Activated B cell treated with CpG ODN at 0.5 μM for 24 hours (primary cell): Measurements from ENCODE around the gene C12orf42. TPM values are rescaled to one million over a fixed set of nuclear protein-coding genes. Genes with fewer than 3 reads are reported as not detected.

Experiments
- ATAC-seq: fragments of 200-7000 bp; cut with Tn5 transposase; one replicate; pipeline ENCODE4 v1.10.0; 2021; ENCODE audit warnings: low read depth, mild to moderate bottlenecking, moderate library complexity
- CTCF ChIA-PET: fragments of 350-600 bp; sonication (Branson Sonifier 250); formaldehyde crosslinking; loops from one replicate; lab custom pipeline; 2021; ENCODE audit warnings: antibody characterized with exemption; lab: Charles Lee
- POLR2A ChIA-PET: fragments of 350-600 bp; sonication (Branson Sonifier 250); formaldehyde crosslinking; loops from one replicate; lab custom pipeline; 2021; ENCODE audit warnings: antibody characterized with exemption; lab: Charles Lee
- DNase-seq: peaks from one replicate; pipeline ENCODE4 v3.0.0; 2022
- H3K27ac Mint-ChIP-seq: one replicate; pipeline ENCODE4 v1.8.0; 2020; ENCODE audit warnings: mixed read lengths
- H3K27me3 Mint-ChIP-seq: one replicate; pipeline ENCODE4 v1.8.0; 2021; ENCODE audit warnings: mixed read lengths
- H3K36me3 Mint-ChIP-seq: one replicate; pipeline ENCODE4 v1.8.0; 2021; ENCODE audit warnings: low read depth, mixed read lengths
- H3K4me1 Mint-ChIP-seq: one replicate; pipeline ENCODE4 v1.8.0; 2021; ENCODE audit warnings: mixed read lengths
- H3K4me3 Mint-ChIP-seq: one replicate; pipeline ENCODE4 v1.8.0; 2020; ENCODE audit warnings: mild to moderate bottlenecking, mixed read lengths
- H3K9me3 Mint-ChIP-seq: one replicate; pipeline ENCODE4 v1.8.0; 2020; ENCODE audit warnings: mixed read lengths
- intact Hi-C: fragments of 100-400 bp; cut with micrococcal nuclease; formaldehyde crosslinking; loops from one replicate; pipeline ENCODE4 v1.15.1; 2024
- total RNA-seq: library from RNA; stranded (reverse); gene quantifications from 2 replicates; pipeline ENCODE4 v1.2.3, GENCODE V29; 2022
- TF ChIP-seq, protein P1 (sequence below): fragments of 200-600 bp; IDR thresholded peaks from one replicate; pipeline ENCODE4 v1.8.0; 2022; ENCODE audit warnings: antibody characterized with exemption, mild to moderate bottlenecking

The C12orf42 gene
- total RNA-seq, 1 donor from 2014 or later = 21.0 TPM

DNA sequence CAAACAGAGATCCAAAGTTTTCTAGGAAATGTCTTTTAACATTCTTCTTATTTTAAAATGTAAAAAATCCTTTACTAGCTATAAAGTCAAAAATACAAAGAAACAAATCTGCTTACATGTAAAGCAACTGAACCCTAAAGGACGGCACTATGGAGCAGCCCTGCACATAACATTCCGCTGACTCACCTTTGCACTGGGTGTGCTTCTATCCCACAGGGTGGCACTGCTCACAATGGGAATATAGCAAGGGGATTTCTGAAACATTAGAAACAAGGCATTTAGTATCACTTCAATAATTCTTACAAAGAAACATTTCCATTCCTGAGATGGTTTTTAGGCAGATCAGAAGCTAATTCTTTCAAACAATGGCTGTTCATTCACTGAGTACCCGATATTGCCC, 94.3 kb downstream of the C12orf42 start:
- DNase-seq (no peak), ATAC-seq (no peak)
- TF ChIP-seq, protein P1, sequence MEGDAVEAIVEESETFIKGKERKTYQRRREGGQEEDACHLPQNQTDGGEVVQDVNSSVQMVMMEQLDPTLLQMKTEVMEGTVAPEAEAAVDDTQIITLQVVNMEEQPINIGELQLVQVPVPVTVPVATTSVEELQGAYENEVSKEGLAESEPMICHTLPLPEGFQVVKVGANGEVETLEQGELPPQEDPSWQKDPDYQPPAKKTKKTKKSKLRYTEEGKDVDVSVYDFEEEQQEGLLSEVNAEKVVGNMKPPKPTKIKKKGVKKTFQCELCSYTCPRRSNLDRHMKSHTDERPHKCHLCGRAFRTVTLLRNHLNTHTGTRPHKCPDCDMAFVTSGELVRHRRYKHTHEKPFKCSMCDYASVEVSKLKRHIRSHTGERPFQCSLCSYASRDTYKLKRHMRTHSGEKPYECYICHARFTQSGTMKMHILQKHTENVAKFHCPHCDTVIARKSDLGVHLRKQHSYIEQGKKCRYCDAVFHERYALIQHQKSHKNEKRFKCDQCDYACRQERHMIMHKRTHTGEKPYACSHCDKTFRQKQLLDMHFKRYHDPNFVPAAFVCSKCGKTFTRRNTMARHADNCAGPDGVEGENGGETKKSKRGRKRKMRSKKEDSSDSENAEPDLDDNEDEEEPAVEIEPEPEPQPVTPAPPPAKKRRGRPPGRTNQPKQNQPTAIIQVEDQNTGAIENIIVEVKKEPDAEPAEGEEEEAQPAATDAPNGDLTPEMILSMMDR = no peak
- Mint-ChIP-seq H3K27me3 (no peaks in the 10 kb centered on the region), H3K4me1 (peaks cover 15% of the 10 kb centered on the region), H3K36me3 (peaks cover 56% of the 10 kb centered on the region), H3K4me3 (no peak overlapping the region), H3K9me3 (peaks cover 2% of the 10 kb centered on the region), H3K27ac (no peak overlapping the region)
- POLR2A ChIA-PET = no interaction called here
- intact Hi-C loops = loop anchor here (1.0 kb wide), 1 partner anchor 103 kb away; no protein-coding TSS in a partner anchor
- CTCF ChIA-PET = interaction anchor here (0.9 to 1.7 kb wide), 8 partner anchors 76 to 148 kb away, joined by 3 to 4 read pairs (median 3); no protein-coding TSS in a partner anchor

- Mint-ChIP-seq H3K27ac (no peak overlapping the region), H3K9me3 (peaks cover 5% of the 10 kb centered on the region), H3K4me1 (peaks cover 15% of the 10 kb centered on the region), H3K4me3 (no peak overlapping the region), H3K27me3 (no peaks in the 10 kb centered on the region), H3K36me3 (peaks cover 53% of the 10 kb centered on the region)
- TF ChIP-seq, protein P1 = no peak
- CTCF ChIA-PET = interaction anchor here (1.7 kb wide), 2 partner anchors 103 to 149 kb away, joined by 4 to 6 read pairs; no protein-coding TSS in a partner anchor
- ATAC-seq (peak; percentile 64), DNase-seq (no peak)
- POLR2A ChIA-PET = no interaction called here
- intact Hi-C loops = no loop called here
Measured at GRCh38 chr12:103399986-103400385, 95.8 kb downstream of the C12orf42 start.

GRCh38 chr12:103397536-103397935, 98.2 kb downstream of the C12orf42 start:
- TF ChIP-seq, protein P1 = no peak
- CTCF ChIA-PET = no interaction called here
- intact Hi-C loops = no loop called here

DNA sequence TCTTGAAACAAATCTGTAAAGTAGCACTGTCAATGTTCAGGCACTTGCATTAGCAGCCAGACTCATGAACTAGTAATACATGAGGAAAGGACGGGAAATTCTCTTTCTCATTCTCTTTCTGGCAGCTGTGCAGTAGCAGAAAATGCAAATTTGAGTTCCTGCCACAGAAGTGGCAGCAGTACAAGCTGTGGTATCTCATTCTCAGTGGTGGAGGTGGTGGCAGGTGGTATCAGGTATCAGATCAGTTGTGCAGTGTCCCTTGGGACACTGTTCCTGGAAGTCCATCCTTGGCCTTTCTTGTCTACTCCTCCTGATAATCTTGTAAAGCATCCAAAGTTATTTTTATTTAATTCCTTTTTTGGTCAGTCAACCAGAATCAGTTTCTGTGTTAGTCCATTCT, 103.0 kb downstream of the C12orf42 start:
- intact Hi-C loops = loop anchor here (2.0 kb wide), 2 partner anchors 62 to 112 kb away; no protein-coding TSS in a partner anchor
- ATAC-seq = peak; percentile 79
- Mint-ChIP-seq H3K27me3 (no peaks in the 10 kb centered on the region), H3K36me3 (peaks cover 31% of the 10 kb centered on the region), H3K9me3 (peaks cover 5% of the 10 kb centered on the region), H3K4me1 (peaks cover 20% of the 10 kb centered on the region), H3K4me3 (no peak overlapping the region), H3K27ac (peak overlapping the region; percentile 59)
- ChIA-PET POLR2A (interaction anchor here (1.0 to 1.2 kb wide), 2 partner anchors 8 to 48 kb away, joined by 3 read pairs; no protein-coding TSS in a partner anchor), CTCF (interaction anchor here (0.9 kb wide), 1 partner anchor 103 kb away, joined by 3 read pairs; the partner anchor contains the start of gene C12orf42)
- TF ChIP-seq, protein P1 = no peak
- no peak for DNase-seq

More at GRCh38 chr12:103397536-103397935, 98.2 kb downstream of the C12orf42 start:
- no peak for DNase-seq
- no peaks in the 10 kb centered on the region for H3K27me3 Mint-ChIP-seq
- peaks cover 5% of the 10 kb centered on the region for H3K9me3 Mint-ChIP-seq
- ATAC-seq = no peak
- peaks cover 28% of the 10 kb centered on the region for H3K4me1 Mint-ChIP-seq
- H3K4me3 Mint-ChIP-seq = no peak overlapping the region
- H3K27ac Mint-ChIP-seq = no peak overlapping the region
- H3K36me3 Mint-ChIP-seq = peaks cover 47% of the 10 kb centered on the region
- POLR2A ChIA-PET = no interaction called here

DNA sequence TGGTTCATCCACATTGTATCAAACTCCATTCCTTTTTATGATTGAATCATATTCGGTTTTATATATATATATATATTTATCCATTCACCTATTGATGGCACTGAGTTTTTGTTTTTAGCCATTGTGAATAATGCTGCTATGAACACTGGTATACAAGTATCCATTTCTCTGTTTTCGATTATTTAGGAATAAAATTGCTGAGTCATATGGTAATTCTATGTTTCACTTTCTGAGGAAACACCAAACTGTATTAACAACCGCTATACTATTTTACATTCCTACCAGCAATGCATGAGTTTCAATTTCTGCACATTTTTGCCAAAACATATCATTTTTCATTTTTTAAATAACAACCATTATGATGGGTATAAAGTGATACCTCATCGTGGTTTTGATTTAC, 104.7 kb downstream of the C12orf42 start:
- Mint-ChIP-seq H3K36me3 (peaks cover 15% of the 10 kb centered on the region), H3K27ac (no peak overlapping the region), H3K27me3 (no peaks in the 10 kb centered on the region), H3K4me1 (peaks cover 20% of the 10 kb centered on the region), H3K9me3 (no peaks in the 10 kb centered on the region), H3K4me3 (no peak overlapping the region)
- intact Hi-C loops = no loop called here
- POLR2A ChIA-PET = interaction anchor here (0.7 kb wide), 1 partner anchor 444 kb away, joined by 3 read pairs; no protein-coding TSS in a partner anchor
- CTCF ChIA-PET = no interaction called here
- ATAC-seq (no peak), DNase-seq (no peak)
- TF ChIP-seq, protein P1 = no peak
